Measurements from ENCODE around the gene GIMAP8.
"Not testable (repeated sequence)": the region's sequence is repeated elsewhere in the genome, so short reads cannot be mapped to it uniquely, and the experiment has no call there.

GIMAP8 gene

DNA sequence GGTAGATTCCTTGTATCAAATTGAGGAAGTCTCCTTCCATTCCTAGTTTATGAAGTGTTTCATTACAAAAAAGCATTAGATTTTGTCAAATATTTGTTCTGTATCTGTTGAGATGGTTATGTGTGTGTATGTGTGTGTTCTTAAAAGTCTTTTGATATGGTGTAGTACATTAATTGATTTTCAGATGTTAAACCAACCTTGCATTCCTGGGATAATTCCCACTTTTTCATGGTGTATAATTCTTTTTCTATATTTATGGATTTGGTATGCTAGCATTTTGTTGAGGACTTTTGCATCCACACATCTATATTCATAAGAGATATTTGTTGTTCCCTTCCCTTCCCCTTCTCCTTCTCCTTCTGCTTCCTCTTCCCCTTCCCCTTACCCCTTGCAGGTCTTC lies 8.9 kb upstream of the GIMAP8 start:
- DNase-seq, result no peak

DNA sequence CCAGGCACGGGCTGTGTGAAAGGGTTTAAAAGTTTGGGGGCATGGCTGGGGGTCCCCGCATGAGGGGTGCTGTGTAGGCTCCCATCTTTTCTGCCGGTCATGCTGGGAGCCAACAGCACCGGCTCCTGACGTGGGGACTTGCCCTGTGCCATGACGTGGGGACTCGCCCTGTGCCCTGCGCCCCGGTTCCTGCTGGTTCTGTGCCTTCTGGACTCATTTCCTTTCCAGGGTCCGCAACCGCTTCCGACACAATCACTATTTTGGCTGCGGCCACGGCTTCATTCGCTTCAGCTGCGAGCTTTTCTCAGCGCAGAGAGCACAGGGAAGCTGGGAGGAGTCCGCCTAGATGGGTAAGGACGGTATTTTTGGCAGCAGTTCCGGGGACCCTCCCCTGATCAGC lies 7.6 kb upstream of the GIMAP8 start:
- DNase-seq, result no peak

GRCh38 chr7:150443793-150444540 lies 6.5 kb upstream of the GIMAP8 start:
- no peak for DNase-seq

DNA sequence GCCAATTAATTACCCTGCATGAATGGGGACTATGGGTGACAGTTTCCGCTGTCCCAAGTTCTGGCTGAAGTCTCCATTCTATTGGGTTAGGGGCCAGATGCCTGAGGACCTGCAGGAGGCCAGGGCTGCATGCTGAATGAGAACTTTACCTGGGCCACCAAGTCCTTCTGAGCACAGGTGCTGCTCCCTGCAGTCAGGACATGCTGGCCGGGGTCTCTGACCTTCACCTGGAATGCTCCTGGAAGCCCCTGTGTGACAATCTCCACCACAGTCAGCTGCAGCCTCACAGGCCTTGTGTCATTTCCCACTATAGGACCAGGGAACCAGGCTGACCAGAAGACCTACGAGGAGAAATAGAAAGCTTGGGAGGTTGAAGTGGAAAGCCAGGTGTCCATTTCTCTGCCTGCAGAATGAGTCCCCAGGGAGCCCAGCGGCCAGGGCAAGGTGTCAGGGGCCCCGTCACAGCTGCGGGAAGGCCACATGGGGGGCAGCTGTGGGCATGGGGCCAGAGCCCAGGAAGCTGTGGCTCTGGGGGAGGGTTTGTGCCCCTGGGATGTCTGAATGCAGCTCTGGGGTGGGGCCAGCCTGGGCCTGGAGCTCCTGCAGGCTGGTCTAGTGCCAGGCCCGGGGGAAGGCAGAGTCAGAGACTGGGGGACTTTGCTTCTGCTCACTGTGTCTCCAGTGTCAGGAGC lies 5.6 kb upstream of the GIMAP8 start:
- DNase-seq, result no peak

DNA sequence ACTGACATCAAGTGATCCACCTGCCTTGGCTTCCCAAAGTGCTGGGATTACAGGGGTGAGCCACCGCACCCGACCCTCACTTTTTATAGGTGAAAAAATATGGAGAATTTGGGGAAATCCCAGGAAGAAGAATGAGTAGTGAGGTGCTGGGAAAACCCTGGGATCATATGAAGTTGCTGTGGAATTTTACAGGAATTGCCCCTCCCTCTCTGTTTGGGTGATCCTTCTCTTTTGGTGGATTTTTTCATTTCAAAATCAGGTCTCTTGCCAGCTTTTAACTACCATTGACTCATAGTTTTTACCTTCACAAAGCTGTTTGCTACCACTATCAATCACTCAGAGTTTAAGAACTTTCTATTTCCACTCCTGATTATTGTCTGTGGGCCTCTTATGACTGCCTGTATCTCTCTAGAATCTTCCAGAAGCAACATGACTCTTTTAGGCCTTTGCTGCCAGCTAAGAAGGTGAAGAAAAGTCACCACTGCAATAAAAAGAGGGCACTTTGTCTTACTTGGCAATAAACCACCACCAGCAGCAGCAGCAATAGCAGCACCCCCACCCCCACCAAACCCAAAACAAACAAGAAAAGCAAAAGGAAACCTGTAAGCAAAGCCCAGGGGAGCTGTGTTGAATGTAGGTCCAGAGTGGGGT lies 4.0 kb upstream of the GIMAP8 start:
- DNase-seq, result no peak

GRCh38 chr7:150447966-150448788 lies 2.3 kb upstream of the GIMAP8 start:
- DNase-seq, result no peak

GRCh38 chr7:150448789-150449147 lies 1.7 kb upstream of the GIMAP8 start:
- peak; percentile 88 to 89 for DNase-seq

GRCh38 chr7:150449206-150449952 lies 1.1 kb upstream of the GIMAP8 start:
- DNase-seq, result peak in 1 of 2 donors; percentile 23

GRCh38 chr7:150451097-150451793 lies 815 bp downstream of the GIMAP8 start:
- DNase-seq, result peak; percentile 65 to 73

- DNase-seq, result peak; percentile 49 to 50
Measured at GRCh38 chr7:150451833-150452461, 1.5 kb downstream of the GIMAP8 start.

DNA sequence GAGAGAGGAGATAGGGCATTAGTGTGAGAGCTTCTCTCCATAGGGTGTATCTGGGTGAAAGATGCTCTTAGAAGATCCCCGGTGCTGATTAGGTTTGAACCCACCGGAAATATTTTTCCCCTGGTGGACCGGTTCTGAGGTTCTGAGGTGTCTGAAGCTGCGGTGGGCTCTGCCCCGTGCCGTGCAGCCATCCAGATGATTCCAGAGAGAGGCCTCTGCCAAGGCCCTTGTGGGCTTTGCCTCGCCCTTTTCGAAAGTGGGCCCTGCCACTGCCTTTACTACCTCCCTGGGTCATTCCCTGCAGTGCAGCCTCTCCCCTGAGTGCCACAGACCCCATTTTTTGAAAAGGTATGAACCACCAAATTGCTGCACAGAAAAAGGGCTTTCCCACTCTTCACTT lies 2.8 kb downstream of the GIMAP8 start:
- peak in 1 of 2 donors; percentile 31 for DNase-seq

- no peak for DNase-seq
Measured at GRCh38 chr7:150453892-150454291, 3.5 kb downstream of the GIMAP8 start.

- DNase-seq, result not testable (repeated sequence)
Measured at GRCh38 chr7:150457064-150457463, 6.6 kb downstream of the GIMAP8 start.

- no peak for DNase-seq
Measured at GRCh38 chr7:150458235-150458634, 7.8 kb downstream of the GIMAP8 start.

- DNase-seq, result no peak
Measured at GRCh38 chr7:150458756-150459155, 8.3 kb downstream of the GIMAP8 start.

GRCh38 chr7:150461520-150461919 lies 11.1 kb downstream of the GIMAP8 start:
- no peak for DNase-seq

DNA sequence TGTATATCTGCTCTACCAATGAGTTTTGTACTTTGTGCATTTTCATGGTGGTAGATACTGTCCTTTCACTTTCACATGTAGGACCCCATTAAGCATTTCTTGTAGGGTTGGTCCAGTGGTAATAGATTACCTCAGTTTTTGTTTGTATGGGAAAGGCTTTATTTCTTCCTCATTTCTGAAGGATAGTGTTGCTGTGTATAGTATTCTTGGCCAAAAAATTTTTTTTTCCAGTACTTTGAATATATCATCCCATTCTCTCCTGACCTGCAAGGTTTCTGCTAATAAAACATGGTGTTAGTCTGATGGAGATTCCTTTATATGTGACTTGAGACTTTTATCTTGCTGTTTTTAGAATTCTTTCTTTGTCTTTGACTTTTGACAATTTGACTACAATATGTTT lies 12.0 kb downstream of the GIMAP8 start:
- no peak for DNase-seq

DNA sequence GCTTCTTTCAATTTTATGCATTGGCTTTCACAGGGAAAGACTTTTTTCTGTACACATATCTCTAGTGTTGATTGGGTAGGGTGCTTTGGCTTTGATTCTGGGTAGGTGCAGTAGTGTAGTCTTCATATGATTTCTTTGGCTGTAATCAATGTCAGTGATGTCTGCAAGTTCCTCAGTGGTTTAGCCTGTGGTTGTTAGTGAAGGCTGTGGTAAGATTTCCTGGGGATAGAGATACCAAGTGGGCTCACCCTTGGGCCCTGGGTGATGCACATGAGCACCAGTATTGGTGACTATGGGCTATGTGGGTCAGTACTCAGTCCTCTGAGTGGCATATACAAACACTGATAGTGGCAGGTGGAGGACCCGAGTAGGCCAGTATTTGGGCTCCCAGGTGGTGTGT lies 13.0 kb downstream of the GIMAP8 start:
- DNase-seq, result no peak

DNA sequence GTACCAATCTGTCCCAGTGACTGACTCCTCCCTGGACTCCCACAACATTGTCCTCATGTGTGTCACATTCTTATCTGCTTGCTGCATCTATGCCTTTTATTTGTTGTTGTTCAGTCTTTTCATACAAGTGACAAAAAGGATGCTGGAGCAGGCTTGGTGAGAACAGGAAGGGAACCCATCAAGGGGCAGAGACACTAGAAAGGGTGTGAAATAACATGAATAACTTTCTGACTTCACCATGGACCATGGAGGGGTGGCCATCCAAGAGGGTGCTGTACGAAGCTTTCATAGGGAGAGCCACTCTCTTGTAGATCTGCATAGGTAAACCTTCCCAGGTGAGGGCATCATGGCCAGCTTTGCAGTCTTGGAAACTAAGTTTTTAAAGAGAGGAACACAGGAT lies 14.5 kb downstream of the GIMAP8 start:
- no peak for DNase-seq

GRCh38 chr7:150465414-150465813 lies 15.0 kb downstream of the GIMAP8 start:
- no peak for DNase-seq

- no peak for DNase-seq
Measured at GRCh38 chr7:150466477-150466876, 16.0 kb downstream of the GIMAP8 start.

Measured in stimulated activated CD4-positive, alpha-beta T cell treated with anti-CD3 and anti-CD28 coated beads, Interleukin-2, amount 100 ng/mL, for 24 hours (primary cell).